GM18519 (cell line): ENCODE measurements around the gene PCSK6.
A peak's percentile ranks its signal among the peaks of the same experiment; 100 is the strongest.
"Not testable (repeated sequence)": the region's sequence is repeated elsewhere in the genome, so short reads cannot be mapped to it uniquely, and the experiment has no call there.

ENCODE experiments used
- ATAC-seq: cut with Tn5 transposase; IDR thresholded peaks from one replicate; pipeline ENCODE4 v1.9.1; 2021; ENCODE audit warnings: mild to moderate bottlenecking, moderate library complexity; ENCODE audit not compliant: unreplicated experiment, low FRiP score

The PCSK6 gene

GRCh38 chr15:101303408-101303807 is 186.1 kb downstream of the PCSK6 start:
- ATAC-seq = no peak

GRCh38 chr15:101296418-101297405 is 192.8 kb downstream of the PCSK6 start:
- ATAC-seq = no peak

GRCh38 chr15:101295607-101296161 is 193.8 kb downstream of the PCSK6 start:
- ATAC-seq = no peak

- peak; percentile 56 for ATAC-seq
Observed at GRCh38 chr15:101294731-101295606, 194.5 kb downstream of the PCSK6 start, which contains the start of gene SNRPA1. Gene SNRPA1, minus strand, starts transcription at chr15:101295248. Its CDS starts 70 bp downstream, at chr15:101295178.

GRCh38 chr15:101293122-101293521 is 196.4 kb downstream of the PCSK6 start:
- no peak for ATAC-seq

GRCh38 chr15:101288905-101289513 is 200.5 kb downstream of the PCSK6 start:
- no peak for ATAC-seq

GRCh38 chr15:101287342-101287741 is 202.2 kb downstream of the PCSK6 start:
- not testable (repeated sequence) for ATAC-seq

GRCh38 chr15:101286471-101287114 is 202.9 kb downstream of the PCSK6 start:
- no peak for ATAC-seq

- no peak for ATAC-seq
Observed at GRCh38 chr15:101283931-101284330, 205.6 kb downstream of the PCSK6 start.

GRCh38 chr15:101280007-101280406 is 209.5 kb downstream of the PCSK6 start:
- no peak for ATAC-seq

- ATAC-seq = no peak
Observed at GRCh38 chr15:101277943-101278564, 211.5 kb downstream of the PCSK6 start.

GRCh38 chr15:101277038-101277822 is 212.3 kb downstream of the PCSK6 start, which contains the start of gene SELENOS:
Gene SELENOS, minus strand, starts transcription at chr15:101277485. Its CDS starts 68 bp downstream, at chr15:101277417.
- peak; percentile 80 for ATAC-seq

- no peak for ATAC-seq
Observed at GRCh38 chr15:101276501-101277037, 212.9 kb downstream of the PCSK6 start.

- ATAC-seq = peak; percentile 30
Observed at GRCh38 chr15:101275018-101275417, 214.5 kb downstream of the PCSK6 start.

GRCh38 chr15:101273534-101273933 is 216.0 kb downstream of the PCSK6 start:
- ATAC-seq = no peak

- no peak for ATAC-seq
Observed at GRCh38 chr15:101272584-101272983, 216.9 kb downstream of the PCSK6 start.

GRCh38 chr15:101269479-101270223 is 219.9 kb downstream of the PCSK6 start:
- no peak for ATAC-seq
